Measurements from ENCODE around the gene CHAC2. TPM values are rescaled to one million over a fixed set of nuclear protein-coding genes. Genes with fewer than 3 reads are reported as not detected.

Gene CHAC2
- total and polyA plus RNA-seq, 2 donors from 2014 or later, result 1.6 to 3.7 TPM

GRCh38 chr2:53777134-53777533 lies 9.5 kb downstream of the CHAC2 start:
- TF ChIP-seq, protein P1, sequence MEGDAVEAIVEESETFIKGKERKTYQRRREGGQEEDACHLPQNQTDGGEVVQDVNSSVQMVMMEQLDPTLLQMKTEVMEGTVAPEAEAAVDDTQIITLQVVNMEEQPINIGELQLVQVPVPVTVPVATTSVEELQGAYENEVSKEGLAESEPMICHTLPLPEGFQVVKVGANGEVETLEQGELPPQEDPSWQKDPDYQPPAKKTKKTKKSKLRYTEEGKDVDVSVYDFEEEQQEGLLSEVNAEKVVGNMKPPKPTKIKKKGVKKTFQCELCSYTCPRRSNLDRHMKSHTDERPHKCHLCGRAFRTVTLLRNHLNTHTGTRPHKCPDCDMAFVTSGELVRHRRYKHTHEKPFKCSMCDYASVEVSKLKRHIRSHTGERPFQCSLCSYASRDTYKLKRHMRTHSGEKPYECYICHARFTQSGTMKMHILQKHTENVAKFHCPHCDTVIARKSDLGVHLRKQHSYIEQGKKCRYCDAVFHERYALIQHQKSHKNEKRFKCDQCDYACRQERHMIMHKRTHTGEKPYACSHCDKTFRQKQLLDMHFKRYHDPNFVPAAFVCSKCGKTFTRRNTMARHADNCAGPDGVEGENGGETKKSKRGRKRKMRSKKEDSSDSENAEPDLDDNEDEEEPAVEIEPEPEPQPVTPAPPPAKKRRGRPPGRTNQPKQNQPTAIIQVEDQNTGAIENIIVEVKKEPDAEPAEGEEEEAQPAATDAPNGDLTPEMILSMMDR (IDR thresholded peaks at IDR 0.05; ENCODE audit: borderline replicate concordance, extremely low read depth, insufficient read depth), result no peak

GRCh38 chr2:53778536-53779162 lies 11.0 kb downstream of the CHAC2 start:
- Histone ChIP-seq H3K4me3 (ENCODE audit: low read length in 3 of 3) (no peak overlapping the region), H3K27me3 (ENCODE audit: control insufficient read depth, insufficient read depth, low read length) (no peaks in the 10 kb centered on the region)
- FAIRE-seq, result no peak

More at GRCh38 chr2:53777134-53777533, 9.5 kb downstream of the CHAC2 start:
- Histone ChIP-seq H3K9ac (ENCODE audit: low read length in 3 of 3) (no peak overlapping the region), H3K4me1 (ENCODE audit: control insufficient read depth in 2 of 3, insufficient read depth in 2 of 3, low read depth in 1 of 3, low read length in 3 of 3) (no peaks in the 10 kb centered on the region), H3K36me3 (ENCODE audit: control insufficient read depth in 2 of 3, insufficient read depth in 3 of 3, low read length in 3 of 3) (no peaks in the 10 kb centered on the region), H3K27me3 (ENCODE audit: control insufficient read depth, insufficient read depth, low read length) (no peaks in the 10 kb centered on the region), H3K27ac (ENCODE audit: low read depth in 2 of 2, low read length in 2 of 2) (no peak overlapping the region), H3K4me3 (ENCODE audit: low read length in 3 of 3) (no peak overlapping the region), H3K9me3 (ENCODE audit: control insufficient read depth in 2 of 3, insufficient read depth in 1 of 3, low read length in 3 of 3) (no peaks in the 10 kb centered on the region)
- FAIRE-seq (no peak), DNase-seq (no peak)
- intact Hi-C loops (cut with DNase I), result no loop called here

DNA sequence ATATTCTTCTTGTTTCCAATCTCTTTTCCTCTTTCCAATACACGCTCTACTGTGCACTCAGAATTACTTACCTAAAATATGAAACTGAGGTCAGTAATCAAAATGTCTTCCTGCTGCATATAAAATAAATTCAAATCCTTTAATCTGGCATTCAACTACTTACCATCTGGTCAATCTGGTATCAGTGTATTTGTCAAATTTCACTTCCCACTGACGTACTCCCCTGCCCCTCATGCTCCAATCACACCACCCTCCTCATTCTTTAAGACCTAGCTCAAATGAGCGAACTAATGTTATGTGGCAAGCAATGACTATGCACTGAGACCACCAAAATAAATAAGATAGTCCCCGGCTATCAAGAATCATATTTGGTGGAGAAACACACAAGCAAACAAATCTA lies 12.5 kb downstream of the CHAC2 start:
- intact Hi-C loops (cut with DNase I), result no loop called here
- peaks cover 0 to 6% (median 1%) of the 10 kb centered on the region in 3 donors for H3K4me1 ChIP-seq (ENCODE audit: control insufficient read depth in 2 of 3, insufficient read depth in 2 of 3, low read depth in 1 of 3, low read length in 3 of 3)
- H3K9me3 ChIP-seq (ENCODE audit: control insufficient read depth in 2 of 3, insufficient read depth in 1 of 3, low read length in 3 of 3), result no peaks in the 10 kb centered on the region
- TF ChIP-seq, protein P1 (IDR thresholded peaks at IDR 0.05; ENCODE audit: borderline replicate concordance, extremely low read depth, insufficient read depth), result no peak
- H3K27me3 ChIP-seq (ENCODE audit: control insufficient read depth, insufficient read depth, low read length), result no peaks in the 10 kb centered on the region
- no peak overlapping the region for H3K9ac ChIP-seq (ENCODE audit: low read length in 3 of 3)
- no peak for DNase-seq
- no peak for FAIRE-seq
- no peaks in the 10 kb centered on the region for H3K36me3 ChIP-seq (ENCODE audit: control insufficient read depth in 2 of 3, insufficient read depth in 3 of 3, low read length in 3 of 3)
- no peak overlapping the region for H3K4me3 ChIP-seq (ENCODE audit: low read length in 3 of 3)
- no peak overlapping the region for H3K27ac ChIP-seq (ENCODE audit: low read depth in 2 of 2, low read length in 2 of 2)

More at GRCh38 chr2:53778536-53779162, 11.0 kb downstream of the CHAC2 start:
- H3K4me1 ChIP-seq (ENCODE audit: control insufficient read depth in 2 of 3, insufficient read depth in 2 of 3, low read depth in 1 of 3, low read length in 3 of 3), result no peaks in the 10 kb centered on the region
- no peaks in the 10 kb centered on the region for H3K9me3 ChIP-seq (ENCODE audit: control insufficient read depth in 2 of 3, insufficient read depth in 1 of 3, low read length in 3 of 3)
- TF ChIP-seq, protein P1 (IDR thresholded peaks at IDR 0.05; ENCODE audit: borderline replicate concordance, extremely low read depth, insufficient read depth), result no peak
- DNase-seq, result no peak
- no peak overlapping the region for H3K9ac ChIP-seq (ENCODE audit: low read length in 3 of 3)
- intact Hi-C loops (cut with DNase I), result no loop called here
- no peaks in the 10 kb centered on the region for H3K36me3 ChIP-seq (ENCODE audit: control insufficient read depth in 2 of 3, insufficient read depth in 3 of 3, low read length in 3 of 3)
- H3K27ac ChIP-seq (ENCODE audit: low read depth in 2 of 2, low read length in 2 of 2), result no peak overlapping the region
